Measurements from ENCODE around the gene CD164. TPM values are rescaled to one million over a fixed set of nuclear protein-coding genes. Genes with fewer than 3 reads are reported as not detected.

CD164 gene
- total RNA-seq, 1 donor from 2014 or later: 323 TPM

Other genes with a start within 250 kb of the CD164 start
- 2.3 TPM for gene PPIL6, start 58.2 kb upstream of the CD164 start, total RNA-seq
- gene SMPD2, start 58.3 kb upstream of the CD164 start, total RNA-seq: 9.4 TPM
- 24.6 TPM for gene MICAL1, start 73.3 kb upstream of the CD164 start, total RNA-seq
- 6.3 TPM for gene ZBTB24, start 100.8 kb upstream of the CD164 start, total RNA-seq